Measurements from ENCODE around the gene TLE1. TPM values are rescaled to one million over a fixed set of nuclear protein-coding genes. Genes with fewer than 3 reads are reported as not detected.
A peak's percentile ranks its signal among the peaks of the same experiment; 100 is the strongest.

Gene TLE1
- total and polyA plus RNA-seq, 2 experiments from 2014 or later: 100 to 117 TPM

GRCh38 chr9:81669041-81669651 lies 20.2 kb downstream of the TLE1 start:
- Histone ChIP-seq H3K36me3 (replicated peaks; ENCODE audit: insufficient read depth, low read depth) (peaks cover 3% of the 10 kb centered on the region), H3K4me3 (no peak overlapping the region), H3K79me2 (peaks cover 98% of the 10 kb centered on the region), H3K27ac (peak overlapping the region; percentile 40), H3K9me3 (ENCODE audit: low read depth) (no peaks in the 10 kb centered on the region), H3K4me1 (ENCODE audit: insufficient read depth) (peaks cover 32% of the 10 kb centered on the region), H3K27me3 (no peaks in the 10 kb centered on the region), H3K4me2 (peak overlapping the region; percentile 5), H3K9me2 (replicated peaks; ENCODE audit: insufficient read depth) (no peaks in the 10 kb centered on the region), H4K20me1 (ENCODE audit: insufficient read depth, poor library complexity, severe bottlenecking) (peaks cover 91% of the 10 kb centered on the region), H2AFZ (no peak overlapping the region)
- DNase-seq (ENCODE audit: low spot score): no peak
- 69% methylated on average over 5 of the region's 5 CpGs for WGBS (ENCODE audit: low lambda C conversion rate, missing lambda C conversion rate)
- no peak for TF ChIP-seq EZH2phosphoT487 (IDR thresholded peaks at IDR 0.05; ENCODE audit: low read depth, severe bottlenecking, unreplicated experiment)
- TF ChIP-seq, protein P1, sequence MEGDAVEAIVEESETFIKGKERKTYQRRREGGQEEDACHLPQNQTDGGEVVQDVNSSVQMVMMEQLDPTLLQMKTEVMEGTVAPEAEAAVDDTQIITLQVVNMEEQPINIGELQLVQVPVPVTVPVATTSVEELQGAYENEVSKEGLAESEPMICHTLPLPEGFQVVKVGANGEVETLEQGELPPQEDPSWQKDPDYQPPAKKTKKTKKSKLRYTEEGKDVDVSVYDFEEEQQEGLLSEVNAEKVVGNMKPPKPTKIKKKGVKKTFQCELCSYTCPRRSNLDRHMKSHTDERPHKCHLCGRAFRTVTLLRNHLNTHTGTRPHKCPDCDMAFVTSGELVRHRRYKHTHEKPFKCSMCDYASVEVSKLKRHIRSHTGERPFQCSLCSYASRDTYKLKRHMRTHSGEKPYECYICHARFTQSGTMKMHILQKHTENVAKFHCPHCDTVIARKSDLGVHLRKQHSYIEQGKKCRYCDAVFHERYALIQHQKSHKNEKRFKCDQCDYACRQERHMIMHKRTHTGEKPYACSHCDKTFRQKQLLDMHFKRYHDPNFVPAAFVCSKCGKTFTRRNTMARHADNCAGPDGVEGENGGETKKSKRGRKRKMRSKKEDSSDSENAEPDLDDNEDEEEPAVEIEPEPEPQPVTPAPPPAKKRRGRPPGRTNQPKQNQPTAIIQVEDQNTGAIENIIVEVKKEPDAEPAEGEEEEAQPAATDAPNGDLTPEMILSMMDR (IDR thresholded peaks at IDR 0.05; ENCODE audit: poor library complexity): no peak
- TF ChIP-seq EZH2 (IDR thresholded peaks at IDR 0.05; ENCODE audit: borderline replicate concordance): no peak

- no peak overlapping the region for H3K4me3 ChIP-seq
- H3K9me2 ChIP-seq (replicated peaks; ENCODE audit: insufficient read depth): no peaks in the 10 kb centered on the region
- H3K79me2 ChIP-seq: peaks cover 100% of the 10 kb centered on the region
- H3K4me1 ChIP-seq (ENCODE audit: insufficient read depth): peaks cover 39% of the 10 kb centered on the region
- no peaks in the 10 kb centered on the region for H3K27me3 ChIP-seq
- WGBS (ENCODE audit: low lambda C conversion rate, missing lambda C conversion rate): 80% methylated on average over 4 of the region's 4 CpGs
- no peaks in the 10 kb centered on the region for H3K36me3 ChIP-seq (replicated peaks; ENCODE audit: insufficient read depth, low read depth)
- peak overlapping the region; percentile 61 for H3K27ac ChIP-seq
- H3K4me2 ChIP-seq: peak overlapping the region; percentile 63
- no peak overlapping the region for H2AFZ ChIP-seq
- no peaks in the 10 kb centered on the region for H3K9me3 ChIP-seq (ENCODE audit: low read depth)
- no peak for DNase-seq (ENCODE audit: low spot score)
- H4K20me1 ChIP-seq (ENCODE audit: insufficient read depth, poor library complexity, severe bottlenecking): peaks cover 93% of the 10 kb centered on the region
- TF ChIP-seq, protein P1 (IDR thresholded peaks at IDR 0.05; ENCODE audit: poor library complexity): no peak
- TF ChIP-seq EZH2phosphoT487 (IDR thresholded peaks at IDR 0.05; ENCODE audit: low read depth, severe bottlenecking, unreplicated experiment): no peak
Measured at GRCh38 chr9:81666123-81666522, 23.2 kb downstream of the TLE1 start.

DNA sequence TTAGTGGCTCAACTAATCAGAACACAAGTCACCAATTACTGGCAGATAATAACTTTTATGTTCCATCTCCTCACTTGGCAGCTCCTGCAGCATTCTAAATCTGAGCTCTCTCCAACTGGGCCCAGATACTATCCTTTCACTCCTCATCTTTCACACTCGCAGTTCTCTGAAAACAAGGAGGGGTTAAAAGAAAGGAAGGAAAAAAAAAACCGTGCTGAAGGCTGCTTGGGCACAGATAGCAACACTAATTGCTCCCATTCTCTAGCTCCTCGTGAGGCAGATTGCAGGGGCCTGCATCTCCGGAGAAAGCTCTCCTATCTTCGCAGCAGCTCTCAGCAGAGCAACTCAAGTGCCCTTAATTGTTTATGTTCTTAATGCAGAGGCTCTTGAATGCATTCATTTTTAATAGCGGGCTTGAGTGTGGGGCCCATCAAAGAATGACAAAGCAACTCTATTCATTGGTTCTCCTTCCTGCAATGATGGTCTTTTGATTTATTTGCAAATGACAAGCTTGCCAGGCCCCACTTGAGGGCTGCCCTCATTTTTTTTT lies 23.9 kb downstream of the TLE1 start:
- H3K9me3 ChIP-seq (ENCODE audit: low read depth): no peaks in the 10 kb centered on the region
- H3K9me2 ChIP-seq (replicated peaks; ENCODE audit: insufficient read depth): no peaks in the 10 kb centered on the region
- no peak overlapping the region for H2AFZ ChIP-seq
- peak; percentile 12 for DNase-seq (ENCODE audit: low spot score)
- no peaks in the 10 kb centered on the region for H3K27me3 ChIP-seq
- peaks cover 100% of the 10 kb centered on the region for H3K79me2 ChIP-seq
- no peaks in the 10 kb centered on the region for H3K36me3 ChIP-seq (replicated peaks; ENCODE audit: insufficient read depth, low read depth)
- peaks cover 91% of the 10 kb centered on the region for H4K20me1 ChIP-seq (ENCODE audit: insufficient read depth, poor library complexity, severe bottlenecking)
- peak overlapping the region; percentile 61 for H3K27ac ChIP-seq
- 17% methylated on average over 6 of the region's 6 CpGs for WGBS (ENCODE audit: low lambda C conversion rate, missing lambda C conversion rate)
- H3K4me3 ChIP-seq: no peak overlapping the region
- TF ChIP-seq, protein P1 (IDR thresholded peaks at IDR 0.05; ENCODE audit: poor library complexity): no peak
- TF ChIP-seq EZH2 (IDR thresholded peaks at IDR 0.05; ENCODE audit: borderline replicate concordance) (no peak), EZH2phosphoT487 (IDR thresholded peaks at IDR 0.05; ENCODE audit: low read depth, severe bottlenecking, unreplicated experiment) (no peak)
- H3K4me2 ChIP-seq: peak overlapping the region; percentile 63
- peaks cover 39% of the 10 kb centered on the region for H3K4me1 ChIP-seq (ENCODE audit: insufficient read depth)

Data from hepatocyte (in vitro differentiated cells).